Central memory CD8-positive, alpha-beta T cell (primary cell): ENCODE measurements around the gene REG3A.

Experiments
- ATAC-seq: fragments of 150-1000 bp; cut with Tn5 transposase; replicated peaks from 2 replicates; pipeline ENCODE4 v1.10.0; 2022; ENCODE audit warnings: mild to moderate bottlenecking, moderate FRiP score, moderate number of reproducible peaks; ENCODE audit not compliant: poor library complexity, severe bottlenecking; ENCODE audit errors: extremely low read depth
- DNase-seq, 2 donors: peaks; one replicate each; pipeline ENCODE4 v3.0.0; 2021; ENCODE audit warnings: low spot score in 2 of 2
- H3K27ac Mint-ChIP-seq: one replicate; pipeline ENCODE4 v1.8.0; 2022; ENCODE audit warnings: low read depth, mild to moderate bottlenecking, moderate library complexity, mixed read lengths
- H3K27me3 Mint-ChIP-seq: one replicate; pipeline ENCODE4 v1.8.0; 2022; ENCODE audit warnings: mixed read lengths
- H3K36me3 Mint-ChIP-seq: one replicate; pipeline ENCODE4 v1.8.0; 2022; ENCODE audit warnings: mild to moderate bottlenecking, moderate library complexity, mixed read lengths; ENCODE audit not compliant: insufficient read depth
- H3K4me1 Mint-ChIP-seq: one replicate; pipeline ENCODE4 v1.8.0; 2022; ENCODE audit warnings: mixed read lengths
- H3K4me3 Mint-ChIP-seq: one replicate; pipeline ENCODE4 v1.8.0; 2022; ENCODE audit warnings: mild to moderate bottlenecking, moderate library complexity, mixed read lengths
- H3K9me3 Mint-ChIP-seq: one replicate; pipeline ENCODE4 v1.8.0; 2022; ENCODE audit warnings: mixed read lengths

The REG3A gene

DNA sequence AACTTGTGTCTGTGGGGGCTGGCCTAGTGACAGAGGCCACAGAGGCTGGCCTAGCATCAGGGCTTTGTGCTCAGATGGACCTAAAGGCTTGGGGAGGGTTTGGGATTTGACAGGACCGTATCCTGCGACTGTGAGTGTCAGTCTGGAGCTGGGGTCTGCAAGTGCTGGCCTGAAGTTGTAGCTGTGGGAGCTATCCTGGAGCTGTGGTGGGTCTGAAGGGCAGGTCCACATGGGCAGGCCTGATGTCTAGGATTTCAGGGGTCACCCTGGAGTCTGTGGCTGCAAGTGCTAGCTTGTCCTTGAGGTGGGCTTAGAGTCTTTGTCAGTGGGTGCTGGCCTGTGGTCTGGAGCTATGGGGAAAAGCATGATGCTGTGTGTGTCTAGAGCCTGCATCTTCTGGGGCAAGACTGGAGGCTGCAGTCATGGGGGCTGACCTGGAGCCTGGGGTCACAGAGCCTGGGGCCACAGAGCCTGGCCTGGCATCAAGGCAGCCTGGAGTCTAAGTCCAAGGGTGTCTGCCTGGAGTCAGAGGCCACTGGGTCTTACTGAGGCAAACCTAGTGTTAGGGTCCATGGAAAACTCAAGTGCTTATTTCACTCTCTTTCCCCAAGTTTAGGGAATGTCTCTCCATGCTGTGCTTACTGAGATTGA is 3.6 kb downstream of the REG3A start:
- no peaks in the 10 kb centered on the region for H3K4me1 Mint-ChIP-seq
- H3K4me3 Mint-ChIP-seq, result no peak overlapping the region

DNA sequence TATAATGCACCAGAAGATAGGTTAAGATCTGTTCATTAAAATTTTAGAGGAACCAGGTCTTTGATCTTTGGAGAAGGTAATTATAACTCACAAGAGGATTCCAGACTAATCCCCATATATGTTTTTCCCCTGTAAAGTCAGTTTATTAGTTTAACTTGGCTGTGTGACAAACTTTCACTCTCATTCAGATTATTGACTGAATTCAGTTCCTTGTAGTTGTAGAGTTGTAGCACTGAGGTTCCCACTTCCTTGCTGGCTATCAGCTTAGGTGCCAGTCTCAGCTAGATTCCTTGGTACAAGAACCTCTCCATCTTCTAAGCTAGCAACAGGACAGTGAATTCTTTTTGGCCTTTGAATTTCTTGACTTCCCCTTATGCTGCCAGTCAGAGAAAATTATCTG is 20.1 kb downstream of the REG3A start:
- H3K9me3 Mint-ChIP-seq, result peaks cover 21% of the 10 kb centered on the region
- H3K27ac Mint-ChIP-seq, result no peak overlapping the region
- no peaks in the 10 kb centered on the region for H3K27me3 Mint-ChIP-seq

More for the DNA sequence above, 3.6 kb downstream of the REG3A start:
- H3K36me3 Mint-ChIP-seq, result no peaks in the 10 kb centered on the region
- H3K9me3 Mint-ChIP-seq, result peaks cover 13% of the 10 kb centered on the region
- no peak for ATAC-seq
- H3K27ac Mint-ChIP-seq, result no peak overlapping the region
- DNase-seq, result no peak
- H3K27me3 Mint-ChIP-seq, result no peaks in the 10 kb centered on the region

DNA sequence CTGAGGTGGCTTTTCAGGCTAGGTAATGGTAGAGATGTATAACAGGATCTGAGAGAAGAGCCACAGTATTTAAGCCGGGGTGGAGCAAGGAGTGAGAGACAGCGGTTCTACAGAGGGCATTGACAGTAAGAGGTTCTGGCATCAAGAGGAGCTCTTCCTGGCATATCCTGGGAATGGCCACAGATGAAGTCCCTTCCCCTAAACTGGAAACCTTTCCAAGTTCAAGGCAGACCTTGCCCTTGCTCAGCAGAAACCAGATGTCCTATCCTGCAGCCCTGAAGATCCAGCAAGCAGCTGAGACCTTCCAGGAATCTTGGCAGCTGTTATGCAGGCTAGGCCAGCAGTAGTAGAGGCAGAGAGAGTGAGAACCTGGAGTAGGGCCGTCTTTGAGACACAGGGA is 21.2 kb downstream of the REG3A start:
- H3K9me3 Mint-ChIP-seq, result peaks cover 26% of the 10 kb centered on the region

More for the DNA sequence above, 20.1 kb downstream of the REG3A start:
- Mint-ChIP-seq H3K36me3 (no peaks in the 10 kb centered on the region), H3K4me3 (no peak overlapping the region), H3K4me1 (no peaks in the 10 kb centered on the region)
- ATAC-seq (no peak), DNase-seq (no peak)

DNA sequence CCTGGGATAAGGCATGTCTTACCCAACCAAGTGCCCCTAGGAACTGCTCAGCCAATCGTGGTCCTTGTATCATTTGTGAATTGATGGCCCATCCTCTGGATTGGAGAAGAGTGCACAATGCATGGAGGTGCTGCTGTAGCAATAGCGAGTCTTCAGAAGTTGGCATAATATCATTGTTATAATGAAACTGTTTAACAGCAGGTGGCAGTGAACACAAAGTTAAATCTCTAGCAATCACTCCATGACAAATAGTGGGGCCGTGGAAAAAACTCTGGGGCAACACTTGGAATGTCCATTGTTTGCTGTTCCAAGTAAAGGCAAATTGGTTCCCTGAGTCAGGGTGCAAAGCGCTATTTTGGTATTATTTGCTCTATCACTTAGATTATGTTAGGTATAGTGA is 27.9 kb downstream of the REG3A start:
- H3K9me3 Mint-ChIP-seq, result peaks cover 43% of the 10 kb centered on the region
- H3K4me1 Mint-ChIP-seq, result no peaks in the 10 kb centered on the region
- DNase-seq (no peak), ATAC-seq (no peak)
- H3K27me3 Mint-ChIP-seq, result no peaks in the 10 kb centered on the region
- H3K27ac Mint-ChIP-seq, result no peak overlapping the region
- no peak overlapping the region for H3K4me3 Mint-ChIP-seq
- H3K36me3 Mint-ChIP-seq, result peaks cover 2% of the 10 kb centered on the region

More for the DNA sequence above, 21.2 kb downstream of the REG3A start:
- Mint-ChIP-seq H3K4me3 (no peak overlapping the region), H3K27me3 (no peaks in the 10 kb centered on the region), H3K27ac (no peak overlapping the region), H3K4me1 (no peaks in the 10 kb centered on the region), H3K36me3 (no peaks in the 10 kb centered on the region)
- ATAC-seq (no peak), DNase-seq (no peak)

DNA sequence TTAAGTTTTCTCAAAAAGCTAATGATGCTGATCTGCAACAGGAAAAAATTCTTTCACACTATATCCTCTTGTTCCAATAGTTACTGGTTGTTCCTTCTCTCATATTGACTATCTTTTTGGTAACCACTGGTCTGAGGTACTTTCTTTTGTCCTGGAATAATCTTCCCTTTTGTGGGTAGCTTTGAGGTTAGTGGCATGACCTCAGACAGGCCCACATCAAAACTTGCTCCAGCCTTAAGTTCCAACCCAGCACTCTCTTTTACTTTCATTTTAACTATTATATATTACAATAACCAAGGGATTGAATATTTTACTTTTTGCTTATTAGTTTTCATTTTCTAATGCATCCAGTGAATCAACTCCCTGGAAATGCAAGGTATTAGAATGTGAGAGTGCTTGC is 29.7 kb downstream of the REG3A start:
- H3K27me3 Mint-ChIP-seq, result no peaks in the 10 kb centered on the region
- no peak overlapping the region for H3K27ac Mint-ChIP-seq
- DNase-seq (no peak), ATAC-seq (no peak)
- H3K4me3 Mint-ChIP-seq, result no peak overlapping the region
- H3K9me3 Mint-ChIP-seq, result peaks cover 41% of the 10 kb centered on the region
- peaks cover 2% of the 10 kb centered on the region for H3K36me3 Mint-ChIP-seq
- no peaks in the 10 kb centered on the region for H3K4me1 Mint-ChIP-seq

DNA sequence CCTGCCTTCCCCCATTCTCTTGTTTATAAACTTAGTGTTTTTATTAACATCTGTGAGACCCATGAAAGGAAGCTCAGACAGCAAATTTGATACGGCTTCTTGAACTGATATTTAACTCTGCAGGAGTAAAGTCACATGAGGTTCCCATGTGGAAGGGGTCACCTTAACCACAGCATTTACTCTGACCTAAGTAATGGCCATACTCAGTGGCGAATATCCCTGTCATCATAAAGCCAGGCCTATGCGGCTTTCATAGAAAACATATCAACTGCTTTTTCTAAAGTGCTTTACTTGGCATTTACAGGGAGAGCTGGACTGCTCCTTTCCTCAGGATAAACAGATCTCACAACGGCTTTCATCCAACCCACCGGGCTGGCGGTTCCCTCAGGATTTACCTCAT is 30.3 kb downstream of the REG3A start:
- no peak for DNase-seq
- H3K4me3 Mint-ChIP-seq, result no peak overlapping the region
- peaks cover 44% of the 10 kb centered on the region for H3K9me3 Mint-ChIP-seq
- H3K27ac Mint-ChIP-seq, result no peak overlapping the region
- no peaks in the 10 kb centered on the region for H3K27me3 Mint-ChIP-seq
- peaks cover 4% of the 10 kb centered on the region for H3K36me3 Mint-ChIP-seq
- ATAC-seq, result no peak
- no peaks in the 10 kb centered on the region for H3K4me1 Mint-ChIP-seq

DNA sequence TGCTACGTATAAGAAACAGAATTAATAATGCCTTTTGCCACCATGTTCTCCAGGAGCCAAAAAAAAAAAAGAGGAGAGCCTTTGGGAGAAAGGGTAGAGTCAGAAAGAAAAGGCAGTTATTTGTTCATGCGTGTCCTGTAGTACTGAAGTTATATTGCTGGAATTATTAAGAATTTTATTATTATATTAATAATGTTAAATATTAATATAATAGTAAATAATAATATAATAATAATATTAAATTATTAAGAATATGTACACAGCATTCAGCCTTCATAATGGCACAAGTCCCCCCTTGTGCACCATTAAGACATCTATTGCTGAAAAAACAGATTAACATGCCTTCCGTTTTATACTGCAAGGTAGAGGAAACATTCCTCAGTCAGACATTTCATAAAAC is 31.1 kb downstream of the REG3A start:
- no peak for ATAC-seq
- H3K27me3 Mint-ChIP-seq, result no peaks in the 10 kb centered on the region
- no peak overlapping the region for H3K4me3 Mint-ChIP-seq
- H3K4me1 Mint-ChIP-seq, result no peaks in the 10 kb centered on the region
- no peak overlapping the region for H3K27ac Mint-ChIP-seq
- peaks cover 4% of the 10 kb centered on the region for H3K36me3 Mint-ChIP-seq
- H3K9me3 Mint-ChIP-seq, result peaks cover 42% of the 10 kb centered on the region
- DNase-seq, result no peak

DNA sequence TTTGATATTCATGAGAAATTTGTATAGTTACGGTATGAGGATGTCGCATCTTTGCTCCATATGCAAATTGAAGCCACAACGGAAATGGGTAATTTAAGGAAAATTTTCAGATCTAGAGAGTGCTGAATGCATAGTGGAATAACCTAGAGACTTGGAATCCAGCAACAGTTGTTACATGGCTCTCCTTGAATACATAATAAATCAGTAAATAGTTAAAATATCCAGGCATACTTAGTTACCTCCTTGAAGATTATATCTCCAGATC is 33.9 kb downstream of the REG3A start:
- no peak for DNase-seq
- Mint-ChIP-seq H3K36me3 (peaks cover 4% of the 10 kb centered on the region), H3K27ac (no peak overlapping the region), H3K4me1 (no peaks in the 10 kb centered on the region), H3K9me3 (peaks cover 40% of the 10 kb centered on the region), H3K27me3 (no peaks in the 10 kb centered on the region), H3K4me3 (no peak overlapping the region)
- ATAC-seq, result no peak

DNA sequence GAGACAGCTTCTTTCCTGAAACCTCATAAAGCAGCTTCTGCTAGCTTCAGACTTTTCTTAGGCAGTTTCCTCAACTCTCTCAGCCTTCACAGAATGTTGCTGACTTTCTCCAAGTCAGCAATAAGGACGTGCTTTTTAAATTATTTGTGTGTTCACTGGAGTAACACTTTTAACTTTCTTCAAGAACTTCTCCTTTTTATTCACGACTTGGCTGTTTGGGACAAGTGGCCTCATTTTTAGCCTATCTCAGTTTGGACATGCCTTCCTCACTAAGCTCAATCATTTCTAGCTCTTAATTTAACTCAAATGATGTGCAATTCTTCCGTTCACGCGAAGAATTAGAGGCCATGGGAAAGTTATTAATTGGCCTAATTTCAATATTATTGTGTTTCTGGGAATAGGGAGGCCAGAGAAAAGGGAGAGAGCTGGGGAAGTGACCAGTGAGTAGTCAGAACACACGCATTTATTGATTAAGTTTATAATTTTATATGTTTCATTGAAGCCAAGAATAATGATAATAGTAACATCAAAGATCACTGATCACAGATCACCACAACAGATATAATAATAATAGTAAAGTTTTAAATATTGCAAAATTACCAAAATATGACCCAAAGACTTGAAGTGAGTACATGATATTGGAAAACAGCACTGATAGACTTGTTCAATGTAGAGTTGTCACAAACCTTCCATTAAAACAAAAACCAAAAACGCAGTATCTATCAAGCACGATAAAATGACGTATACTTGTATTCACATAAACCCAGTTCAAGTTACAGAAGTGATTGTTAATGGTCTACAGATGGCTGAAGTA is 34.4 kb downstream of the REG3A start:
- peaks cover 40% of the 10 kb centered on the region for H3K9me3 Mint-ChIP-seq
- no peaks in the 10 kb centered on the region for H3K4me1 Mint-ChIP-seq
- DNase-seq (no peak), ATAC-seq (no peak)
- peaks cover 4% of the 10 kb centered on the region for H3K36me3 Mint-ChIP-seq
- no peaks in the 10 kb centered on the region for H3K27me3 Mint-ChIP-seq
- no peak overlapping the region for H3K27ac Mint-ChIP-seq
- no peak overlapping the region for H3K4me3 Mint-ChIP-seq

DNA sequence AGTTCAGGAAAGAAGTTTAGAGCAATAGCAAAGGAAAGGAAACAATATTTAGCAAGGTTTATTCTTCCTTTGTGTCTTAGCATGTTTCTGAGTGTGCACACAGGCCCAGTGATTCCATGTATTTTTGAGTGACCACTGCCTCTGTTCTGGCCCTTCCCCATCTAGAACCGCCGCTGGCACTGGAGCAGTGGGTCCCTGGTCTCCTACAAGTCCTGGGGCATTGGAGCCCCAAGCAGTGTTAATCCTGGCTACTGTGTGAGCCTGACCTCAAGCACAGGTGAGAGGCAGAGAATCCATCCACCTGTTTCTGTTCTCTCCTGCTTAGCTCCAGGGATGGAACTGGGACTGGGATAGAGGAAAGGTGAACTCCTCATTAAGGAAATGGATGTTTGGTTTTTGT is 36.9 kb downstream of the REG3A start:
- H3K27me3 Mint-ChIP-seq, result no peaks in the 10 kb centered on the region
- no peak overlapping the region for H3K4me3 Mint-ChIP-seq
- H3K36me3 Mint-ChIP-seq, result peaks cover 2% of the 10 kb centered on the region
- ATAC-seq, result no peak
- DNase-seq, result no peak
- no peaks in the 10 kb centered on the region for H3K4me1 Mint-ChIP-seq
- no peak overlapping the region for H3K27ac Mint-ChIP-seq
- peaks cover 27% of the 10 kb centered on the region for H3K9me3 Mint-ChIP-seq

DNA sequence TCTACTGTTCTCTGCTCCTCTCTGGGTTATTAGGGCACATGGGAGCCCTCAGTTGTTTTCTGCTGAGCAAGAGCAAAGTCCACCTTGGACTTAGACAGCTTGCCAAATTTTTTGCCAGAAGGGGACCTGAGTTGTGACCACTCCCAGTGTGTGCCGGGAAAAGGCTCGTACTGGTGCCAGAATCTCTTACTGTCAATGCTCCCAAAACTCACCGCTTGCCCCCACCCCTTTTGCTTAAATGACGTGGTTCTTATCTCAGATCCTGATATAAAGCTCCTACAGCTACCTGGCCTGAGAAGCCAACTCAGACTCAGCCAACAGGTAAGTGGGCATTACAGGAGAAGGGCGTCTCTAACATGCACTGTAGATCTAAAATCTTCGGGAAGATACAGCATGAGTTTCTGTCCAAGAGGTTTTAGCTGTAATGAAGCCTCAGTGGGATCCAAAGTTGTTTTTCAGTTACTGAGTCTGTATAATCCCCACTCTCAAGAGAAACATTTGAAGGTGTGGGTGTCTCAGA is 39.3 kb downstream of the REG3A start, which contains the start of gene REG1A:
REG1A (plus strand) TSS at position 295 of the 520 bp plus-strand sequence. CDS start 374 bp downstream, outside the sequence.
- no peak for ATAC-seq
- no peak within 1 kb of the TSS for H3K4me3 Mint-ChIP-seq

DNA sequence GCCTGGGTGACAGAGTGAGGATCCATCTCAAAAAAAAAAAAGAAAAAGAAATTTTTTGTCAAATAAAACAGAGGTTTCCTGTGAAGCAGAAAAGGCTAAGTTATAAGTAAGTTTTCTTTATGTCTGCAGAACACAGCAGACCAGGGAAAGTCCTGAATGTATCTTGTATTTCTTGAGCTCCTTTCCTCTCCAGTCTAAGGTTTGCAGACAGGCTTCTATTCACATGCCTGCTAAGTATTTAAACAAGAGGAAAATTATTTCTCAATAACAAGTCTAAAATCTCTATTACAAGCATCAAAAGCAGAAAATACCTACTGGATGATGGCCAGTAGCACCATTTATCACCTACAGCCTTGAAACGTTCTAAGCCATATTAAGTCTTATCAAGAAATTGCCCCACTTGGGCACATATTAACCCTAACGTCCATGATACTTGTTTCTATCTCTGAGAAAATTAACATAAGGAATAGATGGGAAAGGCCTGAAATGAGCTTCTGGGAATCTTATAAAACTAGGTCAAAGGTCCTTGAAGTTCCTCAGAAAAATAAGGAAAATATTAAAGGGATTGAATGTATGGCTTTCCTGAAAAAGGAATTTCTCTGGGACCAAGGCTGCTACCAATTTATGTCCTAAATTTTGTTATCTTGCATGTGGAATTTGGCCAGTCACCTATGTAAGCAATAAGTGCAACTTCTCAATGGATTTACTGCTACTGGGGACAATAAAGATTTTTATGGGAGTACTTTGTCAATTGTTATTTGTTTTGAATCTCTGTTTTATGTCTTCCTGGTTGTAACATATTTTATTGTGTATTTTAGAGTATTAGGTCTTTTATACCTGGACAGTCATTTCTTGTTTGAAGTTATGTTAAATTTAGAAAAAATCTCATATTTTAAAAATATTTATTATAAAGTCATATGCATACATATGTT is 42.3 kb downstream of the REG3A start:
- Mint-ChIP-seq H3K27me3 (no peaks in the 10 kb centered on the region), H3K4me1 (no peaks in the 10 kb centered on the region), H3K36me3 (no peaks in the 10 kb centered on the region), H3K27ac (no peak overlapping the region), H3K9me3 (peaks cover 20% of the 10 kb centered on the region), H3K4me3 (no peak overlapping the region)
- ATAC-seq (no peak), DNase-seq (no peak)

More for the DNA sequence above, 39.3 kb downstream of the REG3A start, which contains the start of gene REG1A:
- H3K4me1 Mint-ChIP-seq, result no peaks in the 10 kb centered on the region
- no peak for DNase-seq
- no peaks in the 10 kb centered on the region for H3K27me3 Mint-ChIP-seq
- H3K36me3 Mint-ChIP-seq, result peaks cover 2% of the 10 kb centered on the region
- peaks cover 26% of the 10 kb centered on the region for H3K9me3 Mint-ChIP-seq
- no peak within 1 kb of the TSS for H3K27ac Mint-ChIP-seq
